ENCODE results near the gene TEX101. TPM values are rescaled to one million over a fixed set of nuclear protein-coding genes. Genes with fewer than 3 reads are reported as not detected.

TEX101 gene
- total and polyA plus RNA-seq, 4 donors = not detected

DNA sequence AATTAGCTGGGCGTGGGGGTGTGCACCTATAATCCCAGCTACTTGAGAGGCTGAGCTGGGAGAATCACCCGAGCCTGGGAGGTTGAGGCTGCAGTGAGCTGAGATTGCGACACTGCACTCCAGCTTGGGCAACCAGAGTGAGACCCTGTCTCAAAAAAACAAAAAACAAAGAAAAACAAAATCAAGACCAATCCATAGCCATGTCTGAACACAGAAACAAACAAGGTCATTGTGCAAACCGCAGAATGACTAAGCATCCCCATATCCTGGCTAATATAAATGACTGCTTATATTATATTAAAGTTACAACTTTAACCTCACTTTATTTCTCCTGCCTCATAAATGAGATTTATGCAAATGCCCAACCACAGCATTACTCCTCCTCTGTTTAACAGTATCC is 53.0 kb downstream of the TEX101 start:
- no peaks in the 10 kb centered on the region for H3K9me3 ChIP-seq (ENCODE audit: control insufficient read depth in 4 of 4, low read length in 3 of 4)
- no peaks in the 10 kb centered on the region for H3K36me3 ChIP-seq (ENCODE audit: control insufficient read depth in 4 of 4, insufficient read depth in 3 of 4, low read depth in 1 of 4, low read length in 3 of 4)
- H3K4me1 ChIP-seq (ENCODE audit: control insufficient read depth in 4 of 4, insufficient read depth in 4 of 4, low read length in 3 of 4) = peaks cover 0 to 12% (median 7%) of the 10 kb centered on the region in 4 donors
- H3K27me3 ChIP-seq (ENCODE audit: control insufficient read depth in 4 of 4, insufficient read depth in 4 of 4, low read length in 3 of 4) = no peaks in the 10 kb centered on the region
- H3K27ac ChIP-seq (ENCODE audit: low read depth in 1 of 2, low read length in 2 of 2) = no peak overlapping the region
- WGBS = 84% methylated on average over 4 of the region's 4 CpGs
- no peak for DNase-seq (ENCODE audit: low spot score)
- TF ChIP-seq RXRA (IDR thresholded peaks at IDR 0.05) = no peak
- no peak for TF ChIP-seq FOXA1 (IDR thresholded peaks at IDR 0.05)
- TF ChIP-seq, protein P1, sequence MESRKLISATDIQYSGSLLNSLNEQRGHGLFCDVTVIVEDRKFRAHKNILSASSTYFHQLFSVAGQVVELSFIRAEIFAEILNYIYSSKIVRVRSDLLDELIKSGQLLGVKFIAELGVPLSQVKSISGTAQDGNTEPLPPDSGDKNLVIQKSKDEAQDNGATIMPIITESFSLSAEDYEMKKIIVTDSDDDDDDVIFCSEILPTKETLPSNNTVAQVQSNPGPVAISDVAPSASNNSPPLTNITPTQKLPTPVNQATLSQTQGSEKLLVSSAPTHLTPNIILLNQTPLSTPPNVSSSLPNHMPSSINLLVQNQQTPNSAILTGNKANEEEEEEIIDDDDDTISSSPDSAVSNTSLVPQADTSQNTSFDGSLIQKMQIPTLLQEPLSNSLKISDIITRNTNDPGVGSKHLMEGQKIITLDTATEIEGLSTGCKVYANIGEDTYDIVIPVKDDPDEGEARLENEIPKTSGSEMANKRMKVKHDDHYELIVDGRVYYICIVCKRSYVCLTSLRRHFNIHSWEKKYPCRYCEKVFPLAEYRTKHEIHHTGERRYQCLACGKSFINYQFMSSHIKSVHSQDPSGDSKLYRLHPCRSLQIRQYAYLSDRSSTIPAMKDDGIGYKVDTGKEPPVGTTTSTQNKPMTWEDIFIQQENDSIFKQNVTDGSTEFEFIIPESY (IDR thresholded peaks at IDR 0.05) = no peak
- no peak for TF ChIP-seq SP1 (IDR thresholded peaks at IDR 0.05)
- TF ChIP-seq RAD21 (IDR thresholded peaks at IDR 0.05) = no peak
- TF ChIP-seq HNF4A (conservative IDR thresholded peaks at IDR 0.05) = no peak
- TF ChIP-seq, protein P2, sequence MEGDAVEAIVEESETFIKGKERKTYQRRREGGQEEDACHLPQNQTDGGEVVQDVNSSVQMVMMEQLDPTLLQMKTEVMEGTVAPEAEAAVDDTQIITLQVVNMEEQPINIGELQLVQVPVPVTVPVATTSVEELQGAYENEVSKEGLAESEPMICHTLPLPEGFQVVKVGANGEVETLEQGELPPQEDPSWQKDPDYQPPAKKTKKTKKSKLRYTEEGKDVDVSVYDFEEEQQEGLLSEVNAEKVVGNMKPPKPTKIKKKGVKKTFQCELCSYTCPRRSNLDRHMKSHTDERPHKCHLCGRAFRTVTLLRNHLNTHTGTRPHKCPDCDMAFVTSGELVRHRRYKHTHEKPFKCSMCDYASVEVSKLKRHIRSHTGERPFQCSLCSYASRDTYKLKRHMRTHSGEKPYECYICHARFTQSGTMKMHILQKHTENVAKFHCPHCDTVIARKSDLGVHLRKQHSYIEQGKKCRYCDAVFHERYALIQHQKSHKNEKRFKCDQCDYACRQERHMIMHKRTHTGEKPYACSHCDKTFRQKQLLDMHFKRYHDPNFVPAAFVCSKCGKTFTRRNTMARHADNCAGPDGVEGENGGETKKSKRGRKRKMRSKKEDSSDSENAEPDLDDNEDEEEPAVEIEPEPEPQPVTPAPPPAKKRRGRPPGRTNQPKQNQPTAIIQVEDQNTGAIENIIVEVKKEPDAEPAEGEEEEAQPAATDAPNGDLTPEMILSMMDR (IDR thresholded peaks at IDR 0.05; ENCODE audit: low read depth, low read length, missing input control) = no peak
- TF ChIP-seq TAF1 (conservative IDR thresholded peaks at IDR 0.05) = no peak
- no peak for TF ChIP-seq HNF4G (IDR thresholded peaks at IDR 0.05)
- TF ChIP-seq, protein P3, sequence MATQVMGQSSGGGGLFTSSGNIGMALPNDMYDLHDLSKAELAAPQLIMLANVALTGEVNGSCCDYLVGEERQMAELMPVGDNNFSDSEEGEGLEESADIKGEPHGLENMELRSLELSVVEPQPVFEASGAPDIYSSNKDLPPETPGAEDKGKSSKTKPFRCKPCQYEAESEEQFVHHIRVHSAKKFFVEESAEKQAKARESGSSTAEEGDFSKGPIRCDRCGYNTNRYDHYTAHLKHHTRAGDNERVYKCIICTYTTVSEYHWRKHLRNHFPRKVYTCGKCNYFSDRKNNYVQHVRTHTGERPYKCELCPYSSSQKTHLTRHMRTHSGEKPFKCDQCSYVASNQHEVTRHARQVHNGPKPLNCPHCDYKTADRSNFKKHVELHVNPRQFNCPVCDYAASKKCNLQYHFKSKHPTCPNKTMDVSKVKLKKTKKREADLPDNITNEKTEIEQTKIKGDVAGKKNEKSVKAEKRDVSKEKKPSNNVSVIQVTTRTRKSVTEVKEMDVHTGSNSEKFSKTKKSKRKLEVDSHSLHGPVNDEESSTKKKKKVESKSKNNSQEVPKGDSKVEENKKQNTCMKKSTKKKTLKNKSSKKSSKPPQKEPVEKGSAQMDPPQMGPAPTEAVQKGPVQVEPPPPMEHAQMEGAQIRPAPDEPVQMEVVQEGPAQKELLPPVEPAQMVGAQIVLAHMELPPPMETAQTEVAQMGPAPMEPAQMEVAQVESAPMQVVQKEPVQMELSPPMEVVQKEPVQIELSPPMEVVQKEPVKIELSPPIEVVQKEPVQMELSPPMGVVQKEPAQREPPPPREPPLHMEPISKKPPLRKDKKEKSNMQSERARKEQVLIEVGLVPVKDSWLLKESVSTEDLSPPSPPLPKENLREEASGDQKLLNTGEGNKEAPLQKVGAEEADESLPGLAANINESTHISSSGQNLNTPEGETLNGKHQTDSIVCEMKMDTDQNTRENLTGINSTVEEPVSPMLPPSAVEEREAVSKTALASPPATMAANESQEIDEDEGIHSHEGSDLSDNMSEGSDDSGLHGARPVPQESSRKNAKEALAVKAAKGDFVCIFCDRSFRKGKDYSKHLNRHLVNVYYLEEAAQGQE (IDR thresholded peaks at IDR 0.05) = no peak
- no peak for TF ChIP-seq JUND (IDR thresholded peaks at IDR 0.05)
- TF ChIP-seq GABPA (IDR thresholded peaks at IDR 0.05 in 1 of 2, conservative IDR thresholded peaks at IDR 0.05 in 1 of 2) = no peak
- no peak for TF ChIP-seq FOXA2 (IDR thresholded peaks at IDR 0.05)
- no peak for TF ChIP-seq EGR1 (IDR thresholded peaks at IDR 0.05; ENCODE audit: low read depth in 2 of 2)
- no peak for TF ChIP-seq YY1 (IDR thresholded peaks at IDR 0.05)
- no peak overlapping the region for H3K9ac ChIP-seq (ENCODE audit: low read depth in 1 of 2, low read length in 2 of 2)
- H3K4me3 ChIP-seq (ENCODE audit: low read depth in 1 of 3, low read length in 3 of 3) = no peak overlapping the region

Other genes starting within 250 kb of the TEX101 start
- gene PSG5, start 228.4 kb upstream of the TEX101 start, total RNA-seq = not detected
- gene PSG5, start 228.4 kb upstream of the TEX101 start, polyA plus RNA-seq = not detected
- not detected for gene PSG4, start 209.3 kb upstream of the TEX101 start, total RNA-seq
- not detected for gene PSG4, start 209.3 kb upstream of the TEX101 start, polyA plus RNA-seq
- not detected for gene PSG9, start 145.4 kb upstream of the TEX101 start, total RNA-seq
- gene PSG9, start 145.4 kb upstream of the TEX101 start, polyA plus RNA-seq = not detected
- gene CD177, start 61.2 kb upstream of the TEX101 start, total RNA-seq = 10 to 100 TPM in 1 of 2 donors, 1 to 10 TPM in 1; 8.2 to 33.4 TPM
- under 1 TPM; 0.38 to 0.68 TPM for gene CD177, start 61.2 kb upstream of the TEX101 start, polyA plus RNA-seq
- gene LYPD3, start 50.7 kb downstream of the TEX101 start, total RNA-seq = under 1 TPM; 0.08 to 0.09 TPM
- gene LYPD3, start 50.7 kb downstream of the TEX101 start, polyA plus RNA-seq = under 1 TPM; 0.26 to 0.38 TPM
- 10 to 100 TPM; 10.6 to 18.2 TPM for gene PHLDB3, start 89.9 kb downstream of the TEX101 start, total RNA-seq
- 10 to 100 TPM; 10.7 to 12.7 TPM for gene PHLDB3, start 89.9 kb downstream of the TEX101 start, polyA plus RNA-seq
- 10 to 100 TPM; 30.4 to 35.0 TPM for gene ETHE1, start 112.3 kb downstream of the TEX101 start, total RNA-seq
- 10 to 100 TPM; 34.0 to 45.1 TPM for gene ETHE1, start 112.3 kb downstream of the TEX101 start, polyA plus RNA-seq
- gene ZNF575, start 118.3 kb downstream of the TEX101 start, total RNA-seq = under 1 TPM; 0.08 to 0.09 TPM
- gene ZNF575, start 118.3 kb downstream of the TEX101 start, polyA plus RNA-seq = 1 to 10 TPM in 1 of 2 donors, under 1 TPM in 1; 0.88 to 1.0 TPM
- gene XRCC1, start 160.6 kb downstream of the TEX101 start, total RNA-seq = 1 to 10 TPM; 3.6 to 9.8 TPM
- 1 to 10 TPM; 4.5 to 5.2 TPM for gene XRCC1, start 160.6 kb downstream of the TEX101 start, polyA plus RNA-seq
- gene PINLYP, start 160.9 kb downstream of the TEX101 start, total RNA-seq = 1 to 10 TPM in 1 of 2 donors, under 1 TPM in 1; 0.42 to 4.3 TPM
- gene PINLYP, start 160.9 kb downstream of the TEX101 start, polyA plus RNA-seq = under 1 TPM; 0.50 to 0.64 TPM
- gene IRGQ, start 181.2 kb downstream of the TEX101 start, total RNA-seq = 10 to 100 TPM in 1 of 2 donors, 1 to 10 TPM in 1; 6.4 to 15.5 TPM
- 1 to 10 TPM; 2.8 to 4.0 TPM for gene IRGQ, start 181.2 kb downstream of the TEX101 start, polyA plus RNA-seq
- gene ZNF576, start 181.7 kb downstream of the TEX101 start, total RNA-seq = 1 to 10 TPM; 6.9 to 7.1 TPM
- 10 to 100 TPM; 14.7 to 14.9 TPM for gene ZNF576, start 181.7 kb downstream of the TEX101 start, polyA plus RNA-seq
- gene SRRM5, start 197.2 kb downstream of the TEX101 start, total RNA-seq = under 1 TPM; 0.08 to 0.09 TPM
- under 1 TPM; 0.07 to 0.09 TPM for gene SRRM5, start 197.2 kb downstream of the TEX101 start, polyA plus RNA-seq
- gene ZNF428, start 204.7 kb downstream of the TEX101 start, total RNA-seq = 10 to 100 TPM in 1 of 2 donors, 1 to 10 TPM in 1; 9.7 to 22.1 TPM
- 10 to 100 TPM in 1 of 2 donors, 1 to 10 TPM in 1; 6.5 to 19.1 TPM for gene ZNF428, start 204.7 kb downstream of the TEX101 start, polyA plus RNA-seq
- 1 to 10 TPM; 2.8 to 3.7 TPM for gene CADM4, start 225.0 kb downstream of the TEX101 start, total RNA-seq
- 1 to 10 TPM in 1 of 2 donors, under 1 TPM in 1; 0.47 to 4.9 TPM for gene CADM4, start 225.0 kb downstream of the TEX101 start, polyA plus RNA-seq